Urothelium cell line (cell line): ENCODE results near the gene IL15RA.

ENCODE experiments used
- DNase-seq: peaks from one replicate; pipeline ENCODE4 v3.0.0; 2011; ENCODE audit warnings: low spot score, mixed read lengths
- FAIRE-seq: peaks from 2 replicates; lab custom pipeline; 2011; peaks lifted over from hg19 to GRCh38; lab: Jason Lieb, UNC

Gene IL15RA, protein sequence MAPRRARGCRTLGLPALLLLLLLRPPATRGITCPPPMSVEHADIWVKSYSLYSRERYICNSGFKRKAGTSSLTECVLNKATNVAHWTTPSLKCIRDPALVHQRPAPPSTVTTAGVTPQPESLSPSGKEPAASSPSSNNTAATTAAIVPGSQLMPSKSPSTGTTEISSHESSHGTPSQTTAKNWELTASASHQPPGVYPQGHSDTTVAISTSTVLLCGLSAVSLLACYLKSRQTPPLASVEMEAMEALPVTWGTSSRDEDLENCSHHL

DNA sequence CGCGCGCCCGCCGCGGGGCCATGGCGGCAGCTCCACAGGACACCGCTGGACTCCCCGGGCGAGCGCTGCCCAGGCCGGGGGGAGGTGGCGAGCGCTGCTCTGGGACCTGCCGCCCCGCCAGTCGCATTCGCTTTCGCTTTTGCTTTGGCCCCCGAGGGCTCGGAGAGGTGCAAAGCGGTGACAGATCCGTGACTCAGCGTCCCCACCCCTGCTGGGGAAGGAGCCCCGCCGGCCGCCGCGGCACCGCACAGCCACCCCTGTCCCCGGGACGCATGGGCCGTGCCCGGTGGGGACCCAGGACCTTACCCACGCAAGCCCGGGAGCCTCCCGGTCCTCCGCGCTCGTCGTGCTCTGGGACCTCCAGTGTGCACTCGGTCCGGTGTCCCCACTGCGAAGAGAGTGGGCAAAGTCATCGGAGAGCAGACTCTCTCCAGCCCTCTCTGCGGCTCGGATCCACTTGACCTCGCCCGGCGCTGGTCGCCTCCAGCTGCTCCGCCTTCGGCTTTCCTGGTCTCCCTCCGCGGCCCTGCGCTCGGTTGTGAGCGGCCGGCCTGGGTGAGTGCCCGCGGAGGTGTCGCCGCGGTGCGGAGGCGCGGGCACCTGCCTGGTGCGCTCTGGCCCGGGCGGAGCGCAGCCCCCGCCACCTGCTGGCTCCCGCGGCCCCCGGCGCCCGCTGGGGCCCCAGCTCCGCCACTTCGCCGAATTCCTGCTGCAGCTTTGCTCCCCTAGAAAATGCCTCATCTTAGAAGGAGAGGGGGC lies at the start of gene IL15RA:
TSS of gene IL15RA (minus strand) at position 73 of the 759 bp plus-strand sequence. CDS start at position 22, 51 bp downstream.
- peak; percentile 73 for DNase-seq
- no peak for FAIRE-seq

DNA sequence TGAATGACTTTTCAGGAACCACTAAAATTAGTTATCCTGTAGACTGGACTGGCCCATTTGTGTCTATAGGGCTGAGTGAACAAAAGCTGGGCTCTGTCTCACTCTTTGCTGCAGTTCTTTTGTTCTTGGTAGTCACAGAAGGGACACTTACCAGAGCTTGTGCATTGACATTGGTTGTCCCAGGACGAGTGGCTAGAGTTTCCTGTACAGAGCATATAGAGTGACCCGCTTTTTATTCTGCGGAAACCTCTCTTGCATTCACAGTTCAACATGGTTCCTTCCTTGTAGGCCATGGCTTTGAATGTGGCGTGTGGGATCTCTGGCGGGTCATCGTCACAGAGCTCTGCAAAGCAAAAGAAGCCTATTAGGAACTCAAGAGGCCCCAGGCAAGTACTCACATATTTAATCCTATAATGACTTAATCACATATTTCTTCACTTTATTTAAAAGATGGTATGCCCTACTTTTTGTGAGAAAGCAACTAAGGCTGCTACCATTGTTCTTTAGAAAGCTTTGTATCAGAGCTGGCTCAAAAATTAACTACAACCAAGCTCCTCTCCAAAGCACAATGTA lies 48.4 kb upstream of the IL15RA start:
- no peak for FAIRE-seq

DNA sequence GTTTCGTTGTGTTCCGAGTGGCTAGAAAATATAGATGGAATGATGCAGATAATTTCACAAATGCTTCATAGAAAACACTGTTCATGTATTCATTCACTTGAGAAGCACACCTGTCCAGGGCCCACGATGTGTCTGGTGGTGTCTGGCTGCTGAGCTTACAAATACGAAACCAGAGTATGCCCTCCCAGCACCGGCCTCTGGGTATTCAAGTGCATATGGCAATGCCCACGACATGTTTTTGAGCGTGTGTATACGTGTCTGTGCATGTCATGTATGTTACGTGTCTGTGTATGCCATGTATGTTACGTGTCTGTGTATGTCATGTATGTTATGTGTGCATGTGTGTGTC lies 47.0 kb upstream of the IL15RA start:
- no peak for DNase-seq
- no peak for FAIRE-seq

More for the DNA sequence above, 48.4 kb upstream of the IL15RA start:
- no peak for DNase-seq

DNA sequence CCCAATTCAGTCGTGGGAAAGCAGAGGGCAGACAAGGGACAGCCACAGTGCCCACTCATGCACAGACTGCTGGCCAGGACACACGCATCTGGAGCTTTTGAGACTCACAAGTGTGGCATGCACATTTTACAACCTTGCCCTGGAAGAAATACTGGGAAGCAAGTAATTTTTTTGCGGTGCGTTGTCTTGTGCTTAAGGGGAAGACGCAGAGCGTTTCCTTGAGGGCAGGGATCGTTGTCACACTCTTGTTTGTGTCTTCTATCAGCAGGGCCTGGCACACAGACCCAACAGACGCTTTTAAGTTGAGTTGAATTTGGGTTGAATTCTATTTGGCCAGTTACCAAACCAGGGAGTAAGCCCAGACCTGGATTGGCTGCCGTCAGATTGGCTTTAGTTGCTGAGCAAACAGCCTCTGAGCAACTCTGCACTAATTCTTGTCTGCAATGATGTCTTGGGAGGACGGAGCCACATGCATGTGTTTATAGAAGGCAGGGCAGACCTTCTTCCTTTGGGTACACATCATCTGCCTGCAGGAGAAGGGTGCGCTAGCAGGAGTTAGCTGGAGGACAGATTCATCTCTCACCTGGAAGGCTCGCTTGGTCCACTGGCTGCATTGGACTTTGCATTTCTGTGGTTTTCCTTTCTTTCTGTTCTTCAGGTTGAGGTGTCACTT lies 46.5 kb upstream of the IL15RA start:
- no peak for DNase-seq
- FAIRE-seq = no peak

DNA sequence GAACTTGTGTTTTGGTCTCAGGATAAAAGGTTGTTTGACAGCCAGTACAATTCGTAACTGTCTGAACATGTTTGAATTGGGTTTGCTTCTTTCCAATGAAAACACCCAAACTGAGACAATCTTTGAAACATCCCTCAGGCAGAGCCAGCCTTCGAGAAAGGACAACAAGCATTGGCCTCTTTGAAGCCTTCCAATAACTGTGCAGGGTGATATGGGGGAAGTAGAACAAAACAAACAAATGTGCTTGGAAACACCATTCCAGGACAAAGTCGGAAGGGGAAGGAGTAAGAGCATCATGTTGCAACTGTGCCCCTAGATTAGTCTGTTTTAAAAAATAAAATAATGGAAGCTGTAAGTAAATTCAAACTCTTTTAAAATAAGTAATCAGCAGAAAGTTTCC lies 45.3 kb upstream of the IL15RA start:
- FAIRE-seq = no peak
- DNase-seq = no peak

DNA sequence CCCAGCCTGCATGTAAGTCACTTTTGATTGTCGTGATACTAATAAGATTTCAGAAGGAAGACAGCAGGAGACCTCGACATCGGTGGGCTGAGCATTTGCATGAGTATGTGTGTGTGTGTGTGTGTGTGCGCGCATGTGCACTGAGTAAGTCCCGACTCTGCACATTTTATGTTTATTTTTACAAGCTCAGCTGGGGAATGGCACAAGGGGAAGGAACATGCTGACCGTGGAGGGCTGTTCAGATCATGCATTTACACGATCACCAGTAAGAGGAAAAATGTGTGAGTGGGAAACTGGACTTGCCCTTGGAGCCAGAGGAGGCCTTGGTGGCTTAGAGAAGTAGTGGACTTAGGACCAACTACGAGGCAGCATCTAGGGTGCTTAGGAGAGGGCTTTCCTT lies 43.5 kb upstream of the IL15RA start:
- DNase-seq (no peak), FAIRE-seq (no peak)

DNA sequence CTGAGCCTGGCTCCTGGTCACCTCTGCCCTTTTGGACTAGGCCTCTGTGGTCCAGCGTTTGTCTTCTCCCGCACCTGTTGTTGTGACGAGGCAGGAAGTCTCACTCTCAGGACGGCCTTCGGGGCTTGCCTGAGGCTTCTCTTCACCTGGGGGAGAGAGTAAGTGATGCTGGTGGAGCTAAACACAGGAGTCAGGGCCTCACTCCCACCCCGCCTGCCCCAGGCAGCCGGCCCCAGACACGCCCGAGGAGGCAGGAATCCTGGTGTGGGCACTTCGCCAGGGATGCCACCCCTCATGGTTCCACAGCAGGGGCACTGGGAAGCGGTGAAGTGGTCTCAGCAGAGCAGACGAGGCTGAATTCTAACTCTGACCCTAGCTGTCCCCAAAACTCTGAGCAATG lies 42.5 kb upstream of the IL15RA start:
- no peak for FAIRE-seq
- DNase-seq = no peak

DNA sequence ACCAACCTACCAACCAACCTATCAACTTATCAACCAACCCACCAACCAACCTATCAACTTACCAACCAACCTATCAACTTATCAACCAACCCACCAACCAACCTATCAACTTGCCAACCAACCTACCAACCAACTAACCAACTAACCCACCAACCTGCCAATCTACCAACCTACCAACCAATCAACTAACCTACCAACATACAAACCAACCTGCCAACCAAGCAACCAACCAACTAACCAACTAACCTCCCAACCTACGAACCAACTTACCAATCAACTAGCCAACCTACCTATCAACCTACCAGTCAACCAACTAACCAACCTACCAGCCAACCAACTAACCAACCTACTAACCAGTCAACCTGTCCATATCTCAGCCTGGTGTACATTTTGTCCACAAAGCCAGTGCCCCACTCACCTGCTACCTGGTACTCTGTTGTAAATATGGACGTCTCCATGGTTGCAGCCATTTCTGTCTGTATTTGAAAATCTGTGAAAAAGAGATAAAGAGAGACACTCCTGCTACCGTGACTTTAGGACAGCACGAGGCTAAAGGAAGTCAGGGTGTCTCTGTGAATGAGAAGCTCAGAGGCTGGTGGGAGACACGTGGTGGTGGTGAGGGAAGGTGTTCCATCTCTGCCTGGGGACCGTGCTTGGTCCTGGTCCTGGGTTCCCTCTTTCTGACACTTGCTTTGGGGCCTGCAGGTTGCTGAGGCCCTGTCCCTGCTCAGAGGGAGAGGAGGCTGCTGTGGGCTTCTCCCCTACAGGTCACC lies 41.9 kb upstream of the IL15RA start:
- FAIRE-seq (no peak), DNase-seq (no peak)

DNA sequence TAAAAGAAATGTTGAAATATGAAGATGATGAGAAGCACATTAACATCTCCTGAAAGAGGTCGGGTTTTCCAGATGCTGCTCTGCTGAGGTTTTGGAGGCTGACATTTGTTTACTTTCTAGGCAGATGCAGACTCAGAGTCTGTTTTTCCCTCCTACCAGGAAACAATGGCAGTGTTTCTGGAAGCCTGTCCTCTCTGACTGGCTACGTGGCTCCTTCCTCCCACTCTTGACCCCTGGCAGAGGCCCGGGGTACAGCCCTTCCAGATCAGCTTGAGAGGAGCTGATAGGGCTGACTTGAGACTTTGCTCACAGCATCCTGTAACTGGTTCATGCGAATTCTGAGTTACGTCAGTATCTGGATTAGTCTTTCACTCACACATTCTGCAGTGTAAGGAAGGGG lies 41.1 kb upstream of the IL15RA start:
- no peak for FAIRE-seq

DNA sequence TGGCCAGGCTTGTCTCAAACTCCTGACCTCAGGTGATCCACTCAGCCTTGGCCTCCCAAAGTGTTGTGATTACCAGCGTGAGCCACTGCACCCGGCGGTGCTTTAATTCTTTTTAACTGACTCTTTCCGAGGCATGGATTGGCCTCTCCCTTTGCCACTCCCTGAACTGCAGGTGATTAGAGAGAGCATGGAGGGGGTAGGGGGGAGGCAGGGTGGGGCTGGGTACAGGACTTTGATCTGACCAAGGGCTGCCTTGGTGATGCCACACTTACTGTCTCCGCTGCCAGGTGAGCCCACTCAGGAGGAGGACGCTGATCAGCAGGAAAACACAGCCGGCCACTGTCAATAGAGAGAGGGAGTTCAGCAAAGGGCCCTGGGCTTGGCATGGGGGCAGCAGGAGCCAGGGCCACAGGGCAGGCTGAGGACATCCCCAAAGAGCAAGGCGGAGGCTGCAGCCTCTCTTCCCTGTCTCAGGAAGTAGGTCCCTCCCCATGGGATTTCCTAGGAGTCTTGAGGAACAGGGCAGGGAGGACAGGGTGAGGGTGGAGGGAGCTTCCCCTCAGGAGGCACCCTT lies 40.5 kb upstream of the IL15RA start:
- DNase-seq (no peak), FAIRE-seq (no peak)

More for the DNA sequence above, 41.1 kb upstream of the IL15RA start:
- no peak for DNase-seq

DNA sequence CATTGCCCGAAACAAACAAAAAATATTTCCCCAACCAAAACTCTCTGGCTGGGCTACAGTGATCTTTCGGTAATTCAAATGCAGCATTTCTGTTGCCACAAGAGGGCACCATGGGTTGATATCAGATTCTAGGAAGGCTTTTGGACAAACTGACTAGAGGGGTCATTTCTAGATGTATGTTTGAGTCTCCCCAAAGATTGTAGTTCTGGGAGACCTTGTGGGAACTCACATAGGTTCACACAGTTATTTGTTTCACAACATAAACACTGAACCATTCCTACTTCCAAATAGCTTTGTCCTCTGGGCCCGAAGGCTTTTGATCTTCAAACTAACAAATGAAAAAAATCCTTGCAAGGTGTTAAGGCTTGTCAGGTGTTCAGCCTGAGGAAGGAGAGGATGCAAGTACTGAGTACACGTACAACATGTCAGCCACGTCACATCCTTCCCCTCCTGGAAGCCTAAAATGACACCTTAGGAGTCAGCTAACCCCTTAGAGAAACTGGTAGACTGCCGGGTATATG lies 37.0 kb upstream of the IL15RA start:
- DNase-seq (peak; percentile 55), FAIRE-seq (no peak)

DNA sequence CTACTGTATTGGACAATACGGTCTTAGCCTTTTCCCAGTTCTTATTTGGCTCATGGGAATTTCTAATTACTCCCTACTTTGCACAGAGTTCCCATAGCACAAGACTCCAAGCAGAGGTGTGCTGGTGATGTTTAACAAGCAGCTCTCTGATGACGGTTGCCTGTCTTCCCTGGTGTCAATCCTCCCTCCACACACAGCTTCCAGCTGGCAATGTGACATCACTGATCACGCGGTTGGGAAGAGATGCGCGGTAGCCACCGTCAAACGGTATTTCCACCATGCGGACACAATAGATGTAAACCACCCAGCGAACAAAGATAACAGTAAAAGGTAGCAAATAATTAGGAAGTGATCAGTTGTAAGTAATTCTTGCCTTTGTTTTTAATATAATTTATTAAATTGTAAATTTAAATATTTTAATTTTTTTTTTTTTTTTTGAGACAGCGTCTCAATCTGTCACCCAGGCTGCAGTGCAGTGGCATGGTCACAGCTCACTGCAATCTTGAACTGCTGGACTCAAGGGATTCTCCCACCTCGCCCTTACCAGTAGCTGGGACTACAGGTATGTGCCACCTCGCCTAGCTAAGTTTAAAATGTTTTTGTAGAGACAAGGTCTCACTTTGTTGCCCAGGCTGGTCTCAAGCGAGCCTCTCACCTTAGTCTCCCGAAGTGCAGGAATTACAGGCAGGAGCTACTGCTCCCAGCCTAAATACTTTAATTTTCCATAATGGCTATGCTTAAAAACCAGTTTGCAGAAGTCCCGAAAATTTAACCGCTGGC lies 36.3 kb upstream of the IL15RA start:
- FAIRE-seq = no peak

DNA sequence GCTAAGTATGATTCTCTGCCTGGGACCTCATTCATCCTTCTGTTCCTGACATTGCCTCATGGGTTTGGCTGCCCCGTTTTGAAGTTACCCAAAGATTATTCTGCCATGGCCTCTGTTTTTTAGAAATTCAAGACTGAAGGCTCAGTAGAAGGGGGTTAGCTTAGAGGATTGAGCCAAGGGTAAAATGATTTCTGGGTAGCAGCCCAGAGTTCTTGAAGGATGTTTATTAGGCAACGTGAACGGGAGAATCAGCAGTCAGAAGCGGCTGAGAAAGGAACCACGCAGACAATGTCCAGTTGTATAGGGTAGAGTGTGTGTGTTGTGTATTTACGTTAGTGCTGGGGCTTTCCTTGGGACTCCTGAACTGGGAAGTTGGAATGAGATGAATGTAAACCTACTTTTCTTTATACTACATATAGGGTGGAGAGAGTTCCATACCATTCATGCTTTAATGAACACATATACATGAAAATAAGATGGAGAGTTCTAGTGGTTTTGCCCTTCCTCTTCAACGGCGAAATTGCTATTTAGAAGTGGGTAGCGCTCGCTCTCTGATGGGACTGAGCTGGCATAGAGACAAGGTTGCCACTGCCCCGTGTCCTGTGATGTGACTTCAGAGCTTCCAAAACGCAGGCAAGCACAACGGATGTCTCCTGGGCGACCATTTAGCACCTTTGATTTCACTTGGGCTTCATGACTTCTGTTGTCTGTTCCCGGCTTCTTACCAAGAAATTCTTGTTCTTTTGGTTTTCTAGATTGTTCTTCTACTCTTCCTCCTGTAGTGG lies 35.0 kb upstream of the IL15RA start:
- FAIRE-seq (no peak), DNase-seq (no peak)

More for the DNA sequence above, 36.3 kb upstream of the IL15RA start:
- DNase-seq = no peak

DNA sequence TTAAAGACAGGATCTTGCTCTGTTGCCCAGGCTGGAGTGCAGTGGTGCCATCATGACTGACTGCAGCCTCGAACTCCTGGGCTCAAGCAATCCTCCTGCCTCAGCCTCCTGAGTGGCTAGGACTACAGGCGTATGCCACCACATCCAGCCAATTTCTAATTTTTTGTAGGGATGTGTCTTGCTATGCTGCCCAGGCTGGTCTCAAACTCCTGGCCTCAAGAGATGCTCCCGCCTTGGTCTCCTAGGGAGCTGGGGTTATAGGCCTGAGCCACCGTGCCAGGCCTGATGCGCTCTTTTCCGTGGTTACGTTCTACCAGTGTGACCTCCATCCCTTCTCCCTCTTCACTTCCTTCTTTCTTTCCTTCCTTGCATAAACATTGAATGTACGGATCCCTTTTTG lies 34.2 kb upstream of the IL15RA start:
- FAIRE-seq (no peak), DNase-seq (no peak)

DNA sequence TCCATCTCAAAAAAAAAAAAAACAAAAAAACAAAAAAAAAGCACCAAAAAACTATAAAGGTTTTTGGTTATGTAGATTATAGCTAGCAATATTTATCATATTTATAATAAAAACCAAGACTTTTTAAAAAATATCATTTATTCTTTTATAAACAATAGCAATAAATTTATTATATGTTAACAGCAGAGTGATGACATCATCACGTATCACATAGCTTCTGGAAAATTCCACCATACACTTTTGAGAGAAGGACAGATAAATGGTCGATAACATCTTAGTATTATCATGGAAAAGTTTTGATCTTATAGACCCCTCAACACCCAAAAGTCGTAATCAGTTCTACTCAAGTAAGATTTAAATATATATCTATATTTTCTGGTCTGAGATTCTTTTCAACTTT lies 33.2 kb upstream of the IL15RA start:
- FAIRE-seq = no peak
- no peak for DNase-seq

DNA sequence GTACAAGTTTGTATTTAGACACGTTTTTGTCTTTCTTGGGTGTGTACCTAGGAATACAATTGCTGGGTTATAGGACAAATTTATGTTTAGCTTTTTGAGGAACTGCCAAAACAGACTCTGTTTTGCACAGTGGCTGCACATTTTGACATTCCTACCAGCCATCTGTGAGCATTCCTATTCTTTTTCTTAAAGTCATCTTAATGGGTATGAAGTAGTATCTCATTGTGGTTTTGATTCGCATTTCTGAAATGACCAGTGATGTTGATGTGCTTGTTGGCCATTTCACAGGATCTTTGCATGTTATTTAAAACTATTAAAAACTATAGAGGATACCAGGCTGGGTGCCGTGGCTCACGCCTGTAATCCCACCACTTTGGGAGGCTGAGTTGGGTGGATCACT lies 32.6 kb upstream of the IL15RA start:
- DNase-seq (no peak), FAIRE-seq (no peak)

DNA sequence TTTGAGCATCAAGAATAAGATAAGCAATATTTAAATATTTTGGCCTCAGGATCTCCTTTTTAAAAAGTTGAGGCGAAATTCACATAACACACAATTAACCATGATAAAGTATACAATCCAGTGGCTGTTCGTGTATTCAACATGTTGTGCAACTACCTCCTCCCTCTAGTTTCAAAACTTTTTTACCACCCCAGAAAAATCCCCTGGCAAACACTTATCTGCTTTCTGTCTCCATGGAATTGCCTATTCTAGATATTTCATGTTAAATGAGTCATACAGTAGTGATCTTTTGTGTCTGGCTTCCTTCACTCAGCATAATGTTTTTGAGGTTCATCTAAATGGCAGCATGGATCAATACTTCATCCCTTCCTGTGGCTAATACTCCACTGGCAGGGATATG lies 31.8 kb upstream of the IL15RA start:
- DNase-seq (no peak), FAIRE-seq (no peak)

DNA sequence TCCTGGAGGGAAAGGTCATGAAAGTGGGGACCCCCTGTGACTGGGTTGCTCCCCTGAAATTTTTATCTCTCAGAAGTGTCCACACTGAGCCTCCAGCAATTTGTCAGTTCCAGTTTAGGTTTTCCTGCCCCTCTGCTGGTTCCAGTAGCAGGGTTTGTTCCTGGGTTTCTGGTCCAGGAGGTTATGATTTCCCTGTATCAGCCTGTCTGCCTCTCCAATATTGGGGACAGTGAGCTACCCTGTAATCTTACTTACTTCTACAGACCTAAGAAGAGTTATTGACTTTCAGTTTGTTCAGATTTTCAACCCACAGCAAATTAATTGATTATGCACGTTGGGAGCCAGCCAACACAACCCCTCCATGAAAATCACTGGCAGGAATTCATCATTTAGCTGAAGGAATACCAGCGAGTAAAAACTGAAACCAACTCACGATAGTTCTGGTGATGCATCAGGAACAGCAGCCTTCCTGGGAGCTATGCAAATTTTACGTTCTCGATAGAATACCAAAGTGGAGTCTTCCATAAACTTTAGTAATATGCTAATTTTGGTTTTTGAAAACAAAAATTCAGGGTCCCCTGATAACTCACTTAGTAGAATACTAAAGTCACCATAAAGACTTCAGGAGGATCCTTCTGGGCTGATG lies 31.3 kb upstream of the IL15RA start:
- FAIRE-seq (no peak), DNase-seq (no peak)
